Neural progenitor cell (in vitro differentiated cells): Measurements from ENCODE around the gene FREM1. TPM values are rescaled to one million over a fixed set of nuclear protein-coding genes. Genes with fewer than 3 reads are reported as not detected.

Experiments used
- DNase-seq: peaks from one replicate; pipeline ENCODE4 v3.0.0-alpha.2; 2016; ENCODE audit warnings: low spot score
- H2AFZ ChIP-seq: fragments of 200-600 bp; sonication (generic); replicated peaks from 2 replicates; pipeline ENCODE4 v1.6.1; 2016; ENCODE audit warnings: antibody characterized with exemption
- H3F3A ChIP-seq: fragments of 200-600 bp; sonication (generic); 2 replicates; pipeline ENCODE4 v1.6.1; 2016; ENCODE audit warnings: antibody characterized with exemption, low read depth
- H3K27ac ChIP-seq: fragments of 200-600 bp; sonication (generic); 2 replicates; pipeline ENCODE4 v1.5.1; 2016; ENCODE audit warnings: mild to moderate bottlenecking
- H3K27me3 ChIP-seq: fragments of 200-600 bp; sonication (generic); 2 replicates; pipeline ENCODE4 v1.6.1; 2016; ENCODE audit warnings: mild to moderate bottlenecking, moderate library complexity
- H3K36me3 ChIP-seq: fragments of 200-600 bp; sonication (generic); 2 replicates; pipeline ENCODE4 v1.5.1; 2016
- H3K4me1 ChIP-seq: fragments of 200-600 bp; sonication (generic); 2 replicates; pipeline ENCODE4 v1.6.1; 2016; ENCODE audit warnings: mixed run types
- H3K4me2 ChIP-seq: fragments of 200-600 bp; sonication (generic); 2 replicates; pipeline ENCODE4 v1.6.1; 2016
- H3K4me3 ChIP-seq: fragments of 200-600 bp; sonication (generic); 2 replicates; pipeline ENCODE4 v1.5.1; 2016
- H3K79me2 ChIP-seq: fragments of 200-600 bp; sonication (generic); 2 replicates; pipeline ENCODE4 v1.6.1; 2016; ENCODE audit warnings: low read depth
- H3K9ac ChIP-seq: fragments of 200-600 bp; sonication (generic); 2 replicates; pipeline ENCODE4 v1.6.1; 2016
- H3K9me3 ChIP-seq: fragments of 200-600 bp; sonication (generic); 2 replicates; pipeline ENCODE4 v1.5.1; 2016; ENCODE audit warnings: low read depth
- H4K20me1 ChIP-seq: fragments of 200-600 bp; sonication (generic); 2 replicates; pipeline ENCODE4 v1.6.1; 2016; ENCODE audit warnings: low read depth
- H3K27ac Mint-ChIP-seq: 3 replicates; pipeline ENCODE4 v1.8.0; 2021; ENCODE audit warnings: mixed read lengths
- H3K27me3 Mint-ChIP-seq: 2 replicates; pipeline ENCODE4 v1.8.0; 2022; ENCODE audit warnings: low read depth, mild to moderate bottlenecking, inconsistent platforms, moderate library complexity, mixed read lengths; ENCODE audit not compliant: insufficient read depth
- H3K36me3 Mint-ChIP-seq: 3 replicates; pipeline ENCODE4 v1.8.0; 2021; ENCODE audit warnings: mixed read lengths
- H3K4me1 Mint-ChIP-seq: 3 replicates; pipeline ENCODE4 v1.8.0; 2021; ENCODE audit warnings: mixed read lengths
- H3K4me3 Mint-ChIP-seq: 3 replicates; pipeline ENCODE4 v1.8.0; 2021; ENCODE audit warnings: mild to moderate bottlenecking, moderate library complexity, mixed read lengths
- H3K9me3 Mint-ChIP-seq: 3 replicates; pipeline ENCODE4 v1.8.0; 2020; ENCODE audit warnings: mixed read lengths
- CTCF ChIP-seq: fragments of 200-600 bp; sonication (generic); IDR thresholded peaks from 2 replicates; pipeline ENCODE4 v1.5.1; 2017; ENCODE audit warnings: antibody characterized with exemption, mild to moderate bottlenecking
- EZH2 ChIP-seq: fragments of 200-600 bp; sonication (generic); IDR thresholded peaks from 2 replicates; pipeline ENCODE4 v1.6.1; 2017; ENCODE audit warnings: antibody characterized with exemption, mild to moderate bottlenecking, moderate library complexity
- EZH2phosphoT487 ChIP-seq: fragments of 200-600 bp; sonication (generic); IDR thresholded peaks from 2 replicates; pipeline ENCODE4 v1.6.1; 2017; ENCODE audit warnings: antibody characterized with exemption
- total RNA-seq: library from RNA; depleted of rRNA; stranded (reverse); fragments of >200 nt; gene quantifications from 2 replicates; pipeline ENCODE4 v1.2.3, GENCODE V29; 2015; ENCODE audit warnings: low replicate concordance

The FREM1 gene
- total RNA-seq, 1 donor from 2014 or later, result 1.2 TPM

- no peak overlapping the region for H2AFZ ChIP-seq
- TF ChIP-seq CTCF (no peak), EZH2phosphoT487 (no peak), EZH2 (no peak)
- no peaks in the 10 kb centered on the region for H4K20me1 ChIP-seq
- H3K4me1 Mint-ChIP-seq, result peaks cover 56% of the 10 kb centered on the region
- DNase-seq, result no peak
- H3K36me3 Mint-ChIP-seq, result peaks cover 11% of the 10 kb centered on the region
- peak overlapping the region; percentile 99 for H3K27ac Mint-ChIP-seq
- no peaks in the 10 kb centered on the region for H3K36me3 ChIP-seq
- H3F3A ChIP-seq, result peaks cover 9% of the 10 kb centered on the region
- H3K9me3 Mint-ChIP-seq, result peaks cover 7% of the 10 kb centered on the region
- H3K79me2 ChIP-seq, result no peaks in the 10 kb centered on the region
- no peak overlapping the region for H3K9ac ChIP-seq
- H3K4me3 ChIP-seq, result no peak overlapping the region
- no peaks in the 10 kb centered on the region for H3K27me3 ChIP-seq
- no peaks in the 10 kb centered on the region for H3K9me3 ChIP-seq
- H3K27ac ChIP-seq, result no peak overlapping the region
- peaks cover 25% of the 10 kb centered on the region for H3K4me1 ChIP-seq
- peak overlapping the region; percentile 90 for H3K4me3 Mint-ChIP-seq
- no peak overlapping the region for H3K4me2 ChIP-seq
- H3K27me3 Mint-ChIP-seq, result no peaks in the 10 kb centered on the region
These were observed 41.8 kb downstream of the FREM1 start for GRCh38 chr9:14868418-14868771.

- no peaks in the 10 kb centered on the region for H3K27me3 ChIP-seq
- peaks cover 9% of the 10 kb centered on the region for H3F3A ChIP-seq
- H3K4me2 ChIP-seq, result no peak overlapping the region
- no peak overlapping the region for H3K27ac ChIP-seq
- DNase-seq, result peak; percentile 31
- H3K9me3 ChIP-seq, result no peaks in the 10 kb centered on the region
- no peaks in the 10 kb centered on the region for H3K36me3 ChIP-seq
- H2AFZ ChIP-seq, result no peak overlapping the region
- no peak overlapping the region for H3K4me3 ChIP-seq
- H3K4me1 ChIP-seq, result peaks cover 25% of the 10 kb centered on the region
- H3K79me2 ChIP-seq, result no peaks in the 10 kb centered on the region
- H3K4me3 Mint-ChIP-seq, result peak overlapping the region; percentile 76
- no peaks in the 10 kb centered on the region for H3K27me3 Mint-ChIP-seq
- peaks cover 56% of the 10 kb centered on the region for H3K4me1 Mint-ChIP-seq
- TF ChIP-seq CTCF (no peak), EZH2phosphoT487 (no peak), EZH2 (no peak)
- H3K9ac ChIP-seq, result no peak overlapping the region
- H4K20me1 ChIP-seq, result no peaks in the 10 kb centered on the region
- H3K9me3 Mint-ChIP-seq, result no peaks in the 10 kb centered on the region
- peaks cover 19% of the 10 kb centered on the region for H3K36me3 Mint-ChIP-seq
- peak overlapping the region; percentile 58 for H3K27ac Mint-ChIP-seq
These were observed 44.0 kb downstream of the FREM1 start for GRCh38 chr9:14866200-14866749.

GRCh38 chr9:14864309-14864708 lies 45.9 kb downstream of the FREM1 start:
- no peak overlapping the region for H3K4me3 Mint-ChIP-seq
- Histone ChIP-seq H3K4me3 (no peak overlapping the region), H3K27me3 (no peaks in the 10 kb centered on the region), H3K27ac (no peak overlapping the region), H3K36me3 (no peaks in the 10 kb centered on the region), H3K4me1 (peaks cover 25% of the 10 kb centered on the region), H3K79me2 (no peaks in the 10 kb centered on the region), H3K9me3 (no peaks in the 10 kb centered on the region), H3K9ac (no peak overlapping the region), H2AFZ (no peak overlapping the region), H3K4me2 (no peak overlapping the region), H3F3A (peaks cover 6% of the 10 kb centered on the region), H4K20me1 (no peaks in the 10 kb centered on the region)
- peak overlapping the region; percentile 6 for H3K27ac Mint-ChIP-seq
- peaks cover 22% of the 10 kb centered on the region for H3K36me3 Mint-ChIP-seq
- H3K9me3 Mint-ChIP-seq, result no peaks in the 10 kb centered on the region
- H3K27me3 Mint-ChIP-seq, result no peaks in the 10 kb centered on the region
- TF ChIP-seq CTCF (no peak), EZH2 (no peak), EZH2phosphoT487 (no peak)
- DNase-seq, result no peak
- peaks cover 46% of the 10 kb centered on the region for H3K4me1 Mint-ChIP-seq
